Activated CD4-positive, alpha-beta T cell treated with anti-CD3 and anti-CD28 coated beads, Interleukin-2, amount 10 ng/mL, durations not matched to agents 7 days and 5 days (primary cell): ENCODE results near the gene PARVG. TPM values are rescaled to one million over a fixed set of nuclear protein-coding genes. Genes with fewer than 3 reads are reported as not detected.

Source experiments
- CTCF ChIA-PET: fragments of 350-600 bp; sonication (Branson Sonifier 250); formaldehyde crosslinking; loops from one replicate; lab custom pipeline; 2021; ENCODE audit warnings: antibody characterized with exemption; lab: Charles Lee
- POLR2A ChIA-PET: fragments of 350-600 bp; sonication (Branson Sonifier 250); formaldehyde crosslinking; loops from one replicate; lab custom pipeline; 2021; ENCODE audit warnings: antibody characterized with exemption; lab: Charles Lee
- DNase-seq: peaks from one replicate; pipeline ENCODE4 v3.0.0-alpha.2; 2020
- H3K27ac Mint-ChIP-seq: one replicate; pipeline ENCODE4 v1.8.0; 2021; ENCODE audit warnings: mild to moderate bottlenecking, moderate library complexity, mixed read lengths
- H3K27me3 Mint-ChIP-seq: one replicate; pipeline ENCODE4 v1.8.0; 2021; ENCODE audit warnings: mixed read lengths
- H3K36me3 Mint-ChIP-seq: one replicate; pipeline ENCODE4 v1.8.0; 2021; ENCODE audit warnings: low read depth, mixed read lengths
- H3K4me1 Mint-ChIP-seq: one replicate; pipeline ENCODE4 v1.8.0; 2021; ENCODE audit warnings: mixed read lengths
- H3K4me3 Mint-ChIP-seq: one replicate; pipeline ENCODE4 v1.8.0; 2021; ENCODE audit warnings: mild to moderate bottlenecking, moderate library complexity, mixed read lengths
- H3K9me3 Mint-ChIP-seq: one replicate; pipeline ENCODE4 v1.8.0; 2021; ENCODE audit warnings: mixed read lengths
- total RNA-seq, 2 experiments: library from RNA; stranded (reverse); gene quantifications; one replicate each; pipeline ENCODE4 v1.2.3, GENCODE V29; 2021

PARVG gene
- total RNA-seq, 2 experiments from 2014 or later = 146 to 158 TPM

DNA sequence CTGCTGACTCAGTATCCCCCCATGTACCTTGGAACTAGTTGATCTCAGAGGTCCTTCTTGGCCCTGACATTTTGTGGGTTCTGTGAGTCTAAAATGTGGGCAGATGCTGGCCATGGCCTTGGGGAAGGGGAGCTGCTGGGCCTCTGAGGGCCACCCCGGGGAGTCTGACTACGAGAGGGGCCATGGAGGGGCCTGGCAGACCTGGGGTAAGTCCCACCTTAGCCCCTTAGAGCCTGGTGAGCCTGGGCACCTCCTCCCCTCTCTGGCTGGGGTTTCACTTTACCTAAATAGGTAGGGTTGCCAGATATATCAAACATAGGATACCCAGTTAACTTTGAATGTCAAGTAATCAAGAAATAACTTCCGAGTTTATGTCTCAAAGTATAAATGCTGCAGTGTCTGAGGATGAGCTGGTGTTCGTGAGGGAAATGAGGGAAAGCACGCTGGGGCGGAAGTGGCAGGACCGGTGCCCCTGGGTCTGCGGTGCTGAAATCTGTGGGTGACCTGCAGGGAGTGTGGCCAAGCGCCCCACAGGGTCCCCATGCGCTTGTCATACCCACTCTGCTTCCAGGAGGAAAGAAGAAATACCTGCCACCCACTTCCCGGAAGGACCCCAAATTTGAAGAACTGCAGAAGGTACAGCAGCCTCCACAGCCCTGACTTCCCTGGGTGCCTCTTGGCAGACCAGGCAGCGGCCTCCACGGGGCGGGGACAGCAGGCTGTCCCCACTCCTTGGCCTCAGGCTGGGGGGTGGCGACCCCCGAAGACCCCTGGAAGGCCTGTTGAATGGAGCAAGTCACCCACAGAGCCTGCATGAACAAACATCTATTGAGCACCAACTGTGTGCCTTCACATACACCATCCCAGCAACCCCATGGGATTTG lies 4.8 kb downstream of the PARVG start:
- Mint-ChIP-seq H3K36me3 (peaks cover 23% of the 10 kb centered on the region), H3K27ac (no peak overlapping the region), H3K9me3 (no peaks in the 10 kb centered on the region), H3K4me3 (no peak overlapping the region), H3K27me3 (no peaks in the 10 kb centered on the region), H3K4me1 (peaks cover 38% of the 10 kb centered on the region)
- POLR2A ChIA-PET = interaction anchor here (0.7 kb wide), 1 partner anchor 849 kb away, joined by 3 read pairs; no protein-coding TSS in a partner anchor
- DNase-seq = no peak
- CTCF ChIA-PET = interaction anchor here (0.5 kb wide), 1 partner anchor 123 kb away, joined by 3 read pairs; no protein-coding TSS in a partner anchor

DNA sequence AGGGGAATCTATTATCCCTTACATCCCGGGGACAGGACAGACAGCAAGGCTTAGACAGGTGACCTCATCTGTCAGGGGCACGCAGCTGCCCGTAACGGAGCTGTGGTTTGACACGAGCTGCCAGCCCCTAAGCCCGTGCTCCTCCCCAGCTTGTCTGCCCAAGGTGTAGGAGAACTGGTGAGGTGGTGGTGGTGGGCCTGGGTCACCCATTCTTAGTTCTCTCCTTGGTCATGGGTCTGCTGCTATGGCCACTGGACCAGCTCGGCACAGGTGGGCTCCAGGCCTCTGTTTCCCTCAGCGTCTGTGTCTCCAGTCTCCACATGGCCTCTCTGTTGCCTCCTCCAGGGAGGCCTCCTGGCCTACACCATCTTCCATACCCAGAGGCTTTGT lies 5.4 kb downstream of the PARVG start:
- Mint-ChIP-seq H3K36me3 (peaks cover 23% of the 10 kb centered on the region), H3K9me3 (no peaks in the 10 kb centered on the region), H3K27ac (no peak overlapping the region), H3K4me3 (no peak overlapping the region), H3K27me3 (no peaks in the 10 kb centered on the region), H3K4me1 (peaks cover 34% of the 10 kb centered on the region)
- POLR2A ChIA-PET = interaction anchor here (0.7 kb wide), 1 partner anchor 850 kb away, joined by 3 read pairs; no protein-coding TSS in a partner anchor
- DNase-seq = no peak
- CTCF ChIA-PET = no interaction called here

DNA sequence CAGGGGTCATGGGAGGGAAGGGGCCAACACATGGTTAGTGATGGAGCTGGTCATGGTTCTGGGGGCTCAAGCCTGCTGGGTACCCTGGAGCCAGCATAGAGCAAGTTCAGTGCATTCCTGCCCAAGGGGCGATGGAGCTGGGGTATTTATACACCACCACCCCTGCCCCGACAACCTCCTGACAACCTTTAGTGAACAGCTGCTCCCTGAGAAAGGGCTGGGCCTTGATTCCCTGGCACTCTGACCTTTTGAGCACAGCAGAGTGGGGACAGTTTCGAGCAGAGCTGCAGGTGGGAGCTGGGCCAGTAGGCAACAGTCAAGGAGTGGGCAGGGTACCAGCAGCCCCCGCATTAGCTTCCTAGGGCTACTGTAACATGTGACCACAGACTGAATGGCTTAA lies 6.0 kb downstream of the PARVG start:
- H3K27me3 Mint-ChIP-seq = no peaks in the 10 kb centered on the region
- peaks cover 39% of the 10 kb centered on the region for H3K4me1 Mint-ChIP-seq
- H3K9me3 Mint-ChIP-seq = no peaks in the 10 kb centered on the region
- ChIA-PET CTCF (interaction anchor here (1.0 kb wide), 1 partner anchor 106 kb away, joined by 3 read pairs; no protein-coding TSS in a partner anchor), POLR2A (no interaction called here)
- H3K4me3 Mint-ChIP-seq = no peak overlapping the region
- peaks cover 24% of the 10 kb centered on the region for H3K36me3 Mint-ChIP-seq
- DNase-seq = no peak
- H3K27ac Mint-ChIP-seq = no peak overlapping the region

DNA sequence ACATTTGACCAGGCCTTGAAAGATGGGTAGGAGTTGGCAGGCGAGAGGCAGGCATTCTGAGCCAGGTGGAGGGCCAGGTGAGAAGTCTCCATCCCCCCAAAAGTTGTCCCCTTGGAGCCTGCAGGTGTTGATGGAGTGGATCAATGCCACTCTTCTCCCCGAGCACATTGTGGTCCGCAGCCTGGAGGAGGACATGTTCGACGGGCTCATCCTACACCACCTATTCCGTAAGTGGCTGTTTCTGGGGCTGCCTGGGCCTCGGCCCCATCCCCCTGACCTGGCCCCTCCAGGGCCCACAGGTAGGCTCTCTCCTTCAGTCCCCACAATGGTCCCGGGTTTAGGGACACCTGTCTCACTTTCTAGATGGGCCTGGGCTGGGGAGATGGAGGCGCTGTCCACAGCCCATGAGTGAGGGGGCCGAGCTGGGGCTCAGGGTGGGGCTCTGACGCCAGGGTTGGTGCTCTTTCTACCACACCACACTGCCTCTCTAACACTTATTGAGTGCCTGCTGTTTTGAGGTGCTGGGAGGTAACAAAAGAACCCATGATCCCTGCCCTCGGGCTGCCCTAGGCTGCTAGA lies 7.0 kb downstream of the PARVG start:
- H3K27ac Mint-ChIP-seq = no peak overlapping the region

DNA sequence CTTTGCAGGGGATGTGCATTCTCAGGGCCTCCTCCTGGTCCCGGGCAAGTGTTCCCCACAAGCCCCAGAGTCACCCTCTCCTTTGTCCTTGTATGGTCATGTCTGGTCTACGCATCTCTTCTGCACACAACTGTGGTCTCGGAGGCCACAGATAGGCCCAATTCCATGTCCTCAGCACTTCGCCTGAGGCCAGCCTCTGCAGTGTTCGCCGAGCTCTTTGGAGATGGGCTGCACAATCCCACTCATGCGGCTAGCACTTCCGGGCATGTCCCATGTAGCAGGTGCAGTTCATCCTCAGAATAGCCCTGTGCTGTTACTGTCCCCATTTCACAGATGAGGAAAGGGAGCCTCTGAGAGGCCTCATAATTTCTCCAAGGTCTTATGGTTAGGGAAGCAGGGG lies 7.6 kb downstream of the PARVG start:
- no peak for DNase-seq
- no peaks in the 10 kb centered on the region for H3K9me3 Mint-ChIP-seq
- POLR2A ChIA-PET = interaction anchor here (0.6 kb wide), 1 partner anchor 59 kb away, joined by 4 read pairs; no protein-coding TSS in a partner anchor
- peaks cover 43% of the 10 kb centered on the region for H3K4me1 Mint-ChIP-seq
- no peak overlapping the region for H3K4me3 Mint-ChIP-seq
- H3K36me3 Mint-ChIP-seq = peaks cover 29% of the 10 kb centered on the region
- no peak overlapping the region for H3K27ac Mint-ChIP-seq
- CTCF ChIA-PET = no interaction called here
- H3K27me3 Mint-ChIP-seq = no peaks in the 10 kb centered on the region

More for the DNA sequence above, 7.0 kb downstream of the PARVG start:
- Mint-ChIP-seq H3K9me3 (no peaks in the 10 kb centered on the region), H3K4me3 (no peak overlapping the region), H3K4me1 (peaks cover 41% of the 10 kb centered on the region), H3K36me3 (peaks cover 23% of the 10 kb centered on the region), H3K27me3 (no peaks in the 10 kb centered on the region)
- no peak for DNase-seq
- ChIA-PET CTCF (no interaction called here), POLR2A (no interaction called here)

DNA sequence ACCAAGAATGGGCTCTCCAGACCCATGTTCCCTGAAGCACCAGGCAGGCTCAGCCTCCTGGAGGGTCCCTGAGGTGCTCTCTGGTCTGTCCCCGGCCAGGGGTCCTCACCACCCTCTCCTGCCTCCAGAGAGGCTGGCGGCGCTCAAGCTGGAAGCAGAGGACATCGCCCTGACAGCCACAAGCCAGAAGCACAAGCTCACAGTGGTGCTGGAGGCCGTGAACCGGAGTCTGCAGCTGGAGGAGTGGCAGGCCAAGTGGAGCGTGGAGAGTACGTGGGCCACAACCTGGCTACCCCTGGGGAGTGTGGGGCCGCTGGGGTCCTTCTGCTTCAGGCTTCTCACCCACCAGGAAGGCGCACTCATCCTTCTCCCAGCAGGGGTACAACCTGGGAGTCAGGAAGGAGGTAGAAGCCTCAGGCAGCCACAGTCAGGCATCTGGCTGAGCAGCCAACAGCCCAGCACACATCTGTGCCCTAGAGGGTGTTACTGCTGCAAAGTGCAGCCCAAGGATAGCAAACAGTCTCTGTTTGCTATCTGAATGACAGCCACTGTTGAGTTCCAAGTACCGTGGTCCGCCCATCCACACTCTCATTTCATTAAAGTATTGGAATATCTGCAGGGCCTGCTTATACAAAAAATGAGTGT lies 8.4 kb downstream of the PARVG start:
- POLR2A ChIA-PET = interaction anchor here (0.6 kb wide), 1 partner anchor 58 kb away, joined by 4 read pairs; no protein-coding TSS in a partner anchor

DNA sequence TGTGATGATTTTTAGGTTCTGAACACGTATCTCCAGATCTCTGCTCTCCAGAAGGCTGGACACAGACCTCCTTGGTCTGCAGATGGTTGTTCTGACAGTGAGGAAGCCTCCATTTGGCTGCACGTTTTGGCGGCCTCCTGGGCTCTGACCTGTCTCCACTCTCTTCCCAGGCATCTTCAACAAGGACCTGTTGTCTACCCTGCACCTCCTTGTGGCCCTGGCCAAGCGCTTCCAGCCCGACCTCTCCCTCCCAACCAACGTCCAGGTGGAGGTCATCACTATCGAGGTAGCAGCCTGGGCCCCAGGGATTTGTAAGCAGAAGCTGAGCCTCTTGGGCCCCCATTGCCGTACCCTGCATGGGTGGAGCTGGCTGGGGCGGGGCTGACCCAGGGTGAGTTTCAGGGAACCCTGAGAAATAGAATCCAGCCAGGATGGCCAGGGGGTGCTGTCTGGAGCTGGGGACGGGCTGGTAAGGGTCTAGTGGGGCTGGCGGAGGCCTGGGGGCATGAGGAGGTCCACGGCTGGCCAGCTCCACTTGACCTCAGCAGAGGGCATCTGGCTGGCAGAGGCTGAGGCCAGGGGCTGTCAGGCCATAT lies 9.8 kb downstream of the PARVG start:
- Mint-ChIP-seq H3K4me1 (peaks cover 47% of the 10 kb centered on the region), H3K27ac (no peak overlapping the region), H3K4me3 (no peak overlapping the region), H3K36me3 (peaks cover 32% of the 10 kb centered on the region), H3K27me3 (no peaks in the 10 kb centered on the region), H3K9me3 (no peaks in the 10 kb centered on the region)
- ChIA-PET POLR2A (no interaction called here), CTCF (no interaction called here)
- DNase-seq = no peak

More for the DNA sequence above, 8.4 kb downstream of the PARVG start:
- peaks cover 30% of the 10 kb centered on the region for H3K36me3 Mint-ChIP-seq
- H3K27ac Mint-ChIP-seq = no peak overlapping the region
- CTCF ChIA-PET = interaction anchor here (0.5 kb wide), 1 partner anchor 80 kb away, joined by 3 read pairs; no protein-coding TSS in a partner anchor
- no peaks in the 10 kb centered on the region for H3K27me3 Mint-ChIP-seq
- no peak for DNase-seq
- H3K4me3 Mint-ChIP-seq = no peak overlapping the region
- H3K9me3 Mint-ChIP-seq = no peaks in the 10 kb centered on the region
- peaks cover 44% of the 10 kb centered on the region for H3K4me1 Mint-ChIP-seq

DNA sequence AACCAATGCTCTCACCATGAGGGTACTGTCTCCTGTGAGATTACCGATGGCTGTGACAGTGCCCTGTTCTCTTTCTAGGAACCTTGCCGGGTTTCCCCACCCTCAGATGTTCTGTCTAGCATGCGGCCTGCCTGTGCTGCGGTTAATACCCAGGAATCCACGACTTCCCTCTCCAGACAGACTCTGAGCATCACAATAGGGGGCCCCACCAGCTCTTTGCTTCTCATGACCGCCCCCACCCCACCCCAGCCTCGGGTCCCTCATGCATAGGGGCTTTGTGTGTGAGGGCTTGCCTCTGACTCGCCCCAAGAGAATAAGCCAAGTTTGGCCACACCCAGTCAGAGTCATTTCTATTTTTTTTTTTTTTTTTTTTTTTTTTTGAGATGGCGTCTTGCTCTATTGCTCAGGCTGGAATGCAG lies 10.3 kb downstream of the PARVG start:
- POLR2A ChIA-PET = no interaction called here
- CTCF ChIA-PET = no interaction called here
- H3K27me3 Mint-ChIP-seq = no peaks in the 10 kb centered on the region
- H3K4me1 Mint-ChIP-seq = peaks cover 47% of the 10 kb centered on the region
- peak; percentile 22 for DNase-seq
- H3K9me3 Mint-ChIP-seq = no peaks in the 10 kb centered on the region
- no peak overlapping the region for H3K4me3 Mint-ChIP-seq
- peak overlapping the region; percentile 25 for H3K27ac Mint-ChIP-seq
- peaks cover 35% of the 10 kb centered on the region for H3K36me3 Mint-ChIP-seq

DNA sequence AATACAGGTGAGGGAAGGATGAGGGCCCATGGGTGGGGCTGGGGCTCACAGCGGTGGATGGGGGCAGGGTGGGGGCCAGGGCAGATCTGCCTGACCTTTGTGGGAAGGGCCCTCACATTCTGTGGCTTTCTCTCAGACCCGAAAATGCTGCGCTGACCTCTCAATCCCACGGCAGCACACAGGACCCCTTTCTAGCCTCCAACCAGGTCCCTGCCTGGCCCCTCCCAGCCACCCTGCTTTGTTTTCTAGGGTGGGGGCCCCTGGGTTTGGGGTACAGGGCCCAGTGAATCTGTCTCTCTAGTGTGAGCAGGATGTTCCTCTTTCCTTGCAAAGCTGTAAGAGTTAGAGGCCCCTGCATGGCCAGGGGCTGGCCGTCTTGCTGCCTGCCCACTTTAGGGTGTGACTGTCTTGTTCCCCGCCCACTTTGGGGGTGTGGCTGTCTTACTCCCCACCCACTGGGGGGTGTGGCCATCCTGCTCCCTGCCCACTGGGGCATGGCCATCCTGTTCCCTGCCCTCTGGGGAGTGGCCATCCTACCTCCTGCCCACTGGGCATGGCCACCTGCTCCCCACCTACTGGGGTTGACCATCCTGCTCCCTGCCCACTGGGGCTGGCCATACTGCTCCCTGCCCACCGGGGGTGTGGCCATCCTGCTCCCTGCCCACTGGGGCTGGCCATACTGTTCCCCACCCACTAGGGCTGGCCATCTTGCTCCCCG lies 11.5 kb downstream of the PARVG start:
- ChIA-PET POLR2A (no interaction called here), CTCF (no interaction called here)
- Mint-ChIP-seq H3K9me3 (no peaks in the 10 kb centered on the region), H3K4me3 (no peak overlapping the region), H3K4me1 (peaks cover 47% of the 10 kb centered on the region), H3K36me3 (peaks cover 33% of the 10 kb centered on the region), H3K27me3 (no peaks in the 10 kb centered on the region), H3K27ac (peak overlapping the region; percentile 36)
- peak; percentile 46 for DNase-seq

DNA sequence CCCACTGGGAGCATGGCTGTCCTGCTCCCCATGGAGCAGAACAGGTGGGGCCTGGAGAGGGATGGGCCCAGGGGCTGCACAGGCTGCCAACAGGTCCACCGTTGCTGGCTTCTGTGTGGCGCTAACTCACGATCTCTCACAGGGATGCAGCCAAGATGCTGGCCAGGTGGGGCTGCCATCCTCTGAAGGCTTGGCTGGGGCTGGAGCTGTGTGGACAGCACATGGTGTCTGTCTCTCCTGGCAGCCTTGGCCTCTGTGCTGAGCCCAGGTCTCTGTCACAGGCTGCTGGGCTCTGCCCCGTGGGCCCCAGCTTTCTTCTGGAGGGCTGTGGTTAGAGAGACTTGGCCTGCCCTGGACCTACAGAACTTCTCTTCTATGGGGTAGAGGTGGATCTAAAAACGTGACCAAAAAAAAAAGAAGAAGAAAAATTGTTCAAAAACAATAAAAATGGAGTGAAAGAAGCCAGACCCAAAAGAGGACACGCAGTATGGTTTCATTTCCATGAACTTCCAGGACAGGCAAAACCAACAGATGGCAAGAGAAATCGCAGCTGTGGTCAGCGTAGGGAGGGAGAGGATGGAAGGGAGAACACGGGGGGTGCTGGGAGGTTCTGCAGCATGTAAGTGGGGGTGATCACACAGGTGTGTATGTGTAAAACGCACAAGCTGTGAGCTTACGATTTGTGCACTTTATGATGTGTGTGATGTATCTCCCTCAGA lies 12.2 kb downstream of the PARVG start:
- Mint-ChIP-seq H3K27ac (peak overlapping the region; percentile 14), H3K27me3 (no peaks in the 10 kb centered on the region), H3K36me3 (peaks cover 38% of the 10 kb centered on the region), H3K9me3 (no peaks in the 10 kb centered on the region), H3K4me1 (peaks cover 47% of the 10 kb centered on the region), H3K4me3 (no peak overlapping the region)
- DNase-seq = no peak
- ChIA-PET CTCF (no interaction called here), POLR2A (no interaction called here)

DNA sequence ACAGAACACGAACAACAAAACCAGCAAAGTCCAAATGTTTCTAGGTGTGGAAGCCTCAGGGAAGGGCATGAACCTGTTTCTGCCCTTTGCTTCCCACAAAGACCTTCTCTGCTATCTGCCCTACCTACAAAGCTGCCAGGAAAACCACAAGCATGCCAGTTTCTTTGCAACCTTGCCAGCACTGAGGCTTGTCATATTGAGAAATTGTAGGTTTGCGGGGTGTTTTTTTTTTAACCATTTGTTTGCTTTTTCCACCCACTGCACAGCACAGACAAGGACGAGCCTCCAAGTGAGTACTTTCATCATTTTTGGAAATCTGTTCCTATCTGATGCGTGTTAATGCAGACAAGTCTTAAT lies 12.8 kb downstream of the PARVG start:
- no peaks in the 10 kb centered on the region for H3K27me3 Mint-ChIP-seq
- no peak overlapping the region for H3K4me3 Mint-ChIP-seq
- CTCF ChIA-PET = no interaction called here
- POLR2A ChIA-PET = no interaction called here
- no peaks in the 10 kb centered on the region for H3K9me3 Mint-ChIP-seq
- DNase-seq = peak; percentile 26
- peaks cover 47% of the 10 kb centered on the region for H3K4me1 Mint-ChIP-seq
- H3K27ac Mint-ChIP-seq = peak overlapping the region; percentile 14
- peaks cover 40% of the 10 kb centered on the region for H3K36me3 Mint-ChIP-seq
